Measurements from ENCODE around the gene SRGAP3.

The SRGAP3 gene

DNA sequence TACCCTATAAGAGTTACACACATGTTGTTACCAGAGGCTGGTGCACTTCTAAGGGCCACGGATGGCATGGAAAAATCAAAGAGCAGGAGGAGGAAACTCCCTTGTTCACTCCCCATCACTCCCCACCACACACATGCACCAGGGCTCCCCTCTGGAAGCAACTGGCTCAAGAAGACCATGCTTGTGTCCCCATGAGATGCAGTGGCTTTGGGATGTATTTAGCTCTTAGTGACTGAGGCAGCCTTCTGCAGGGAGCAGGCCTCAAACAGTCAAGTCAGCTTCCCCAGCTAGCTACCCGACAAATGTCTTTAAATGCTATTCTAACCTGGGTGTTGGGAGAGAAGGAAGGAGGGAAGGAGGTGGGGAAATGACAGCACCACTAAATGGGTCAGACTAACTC lies 253.2 kb downstream of the SRGAP3 start:
- H3K9ac ChIP-seq (ENCODE audit: low read depth, low read length, poor library complexity, severe bottlenecking), result no peak overlapping the region
- no peaks in the 10 kb centered on the region for H3K9me3 ChIP-seq (ENCODE audit: insufficient read depth, low read depth, low read length)
- H3K9me2 ChIP-seq (replicated peaks; ENCODE audit: low read depth, low read length), result no peaks in the 10 kb centered on the region
- H3F3A ChIP-seq (ENCODE audit: low read depth), result no peaks in the 10 kb centered on the region
- H3K36me3 ChIP-seq (ENCODE audit: insufficient read depth, low read length), result peaks cover 5% of the 10 kb centered on the region; the same call in 1 of the 2 replicates
- H3K4me2 ChIP-seq (ENCODE audit: low read depth, low read length, poor library complexity, severe bottlenecking), result no peak overlapping the region
- H3K27me3 ChIP-seq (ENCODE audit: insufficient read depth, low read length, poor library complexity, severe bottlenecking), result no peaks in the 10 kb centered on the region
- TF ChIP-seq, protein P1, sequence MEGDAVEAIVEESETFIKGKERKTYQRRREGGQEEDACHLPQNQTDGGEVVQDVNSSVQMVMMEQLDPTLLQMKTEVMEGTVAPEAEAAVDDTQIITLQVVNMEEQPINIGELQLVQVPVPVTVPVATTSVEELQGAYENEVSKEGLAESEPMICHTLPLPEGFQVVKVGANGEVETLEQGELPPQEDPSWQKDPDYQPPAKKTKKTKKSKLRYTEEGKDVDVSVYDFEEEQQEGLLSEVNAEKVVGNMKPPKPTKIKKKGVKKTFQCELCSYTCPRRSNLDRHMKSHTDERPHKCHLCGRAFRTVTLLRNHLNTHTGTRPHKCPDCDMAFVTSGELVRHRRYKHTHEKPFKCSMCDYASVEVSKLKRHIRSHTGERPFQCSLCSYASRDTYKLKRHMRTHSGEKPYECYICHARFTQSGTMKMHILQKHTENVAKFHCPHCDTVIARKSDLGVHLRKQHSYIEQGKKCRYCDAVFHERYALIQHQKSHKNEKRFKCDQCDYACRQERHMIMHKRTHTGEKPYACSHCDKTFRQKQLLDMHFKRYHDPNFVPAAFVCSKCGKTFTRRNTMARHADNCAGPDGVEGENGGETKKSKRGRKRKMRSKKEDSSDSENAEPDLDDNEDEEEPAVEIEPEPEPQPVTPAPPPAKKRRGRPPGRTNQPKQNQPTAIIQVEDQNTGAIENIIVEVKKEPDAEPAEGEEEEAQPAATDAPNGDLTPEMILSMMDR (conservative IDR thresholded peaks at IDR 0.05; ENCODE audit: low read length), result no peak
- no peak for TF ChIP-seq EZH2phosphoT487 (IDR thresholded peaks at IDR 0.05; ENCODE audit: borderline replicate concordance)
- H3K79me2 ChIP-seq (ENCODE audit: insufficient read depth, low read length), result no peaks in the 10 kb centered on the region
- no peaks in the 10 kb centered on the region for H3K4me1 ChIP-seq (ENCODE audit: insufficient read depth, low read length, poor library complexity, severe bottlenecking)
- no peak overlapping the region for H2AFZ ChIP-seq (ENCODE audit: low read length)
- no peak overlapping the region for H3K4me3 ChIP-seq (ENCODE audit: low read length, poor library complexity, severe bottlenecking)
- H4K20me1 ChIP-seq (ENCODE audit: insufficient read depth, low read length, poor library complexity, severe bottlenecking), result no peaks in the 10 kb centered on the region

DNA sequence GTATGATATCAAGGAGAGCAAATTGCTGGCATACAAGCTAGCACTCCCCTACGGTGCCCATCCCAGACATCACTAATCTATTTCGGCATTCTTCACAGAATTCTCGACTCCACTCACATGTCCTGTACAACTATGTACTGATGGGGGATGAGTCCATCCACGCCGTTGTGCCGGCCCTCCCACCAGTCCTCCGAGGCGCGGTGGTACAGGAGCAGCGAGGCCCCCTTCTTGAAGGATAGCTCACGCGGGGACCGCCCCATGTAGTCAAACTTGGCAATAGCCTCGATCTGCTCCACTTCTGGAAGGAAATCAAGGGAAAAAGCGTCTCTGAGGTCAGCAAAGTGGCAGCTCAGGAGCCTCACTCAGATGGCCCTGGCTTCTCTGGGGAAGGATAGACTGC lies 255.2 kb downstream of the SRGAP3 start:
- Histone ChIP-seq H3K4me1 (ENCODE audit: insufficient read depth, low read length, poor library complexity, severe bottlenecking) (no peaks in the 10 kb centered on the region), H3K27me3 (ENCODE audit: insufficient read depth, low read length, poor library complexity, severe bottlenecking) (no peaks in the 10 kb centered on the region), H3K4me2 (ENCODE audit: low read depth, low read length, poor library complexity, severe bottlenecking) (no peak overlapping the region), H3K79me2 (ENCODE audit: insufficient read depth, low read length) (no peaks in the 10 kb centered on the region), H3K9me3 (ENCODE audit: insufficient read depth, low read depth, low read length) (no peaks in the 10 kb centered on the region), H4K20me1 (ENCODE audit: insufficient read depth, low read length, poor library complexity, severe bottlenecking) (no peaks in the 10 kb centered on the region), H3K36me3 (ENCODE audit: insufficient read depth, low read length) (no peaks in the 10 kb centered on the region; the same call in 1 of the 2 replicates), H3K9me2 (replicated peaks; ENCODE audit: low read depth, low read length) (no peaks in the 10 kb centered on the region), H2AFZ (ENCODE audit: low read length) (no peak overlapping the region), H3K9ac (ENCODE audit: low read depth, low read length, poor library complexity, severe bottlenecking) (no peak overlapping the region), H3K4me3 (ENCODE audit: low read length, poor library complexity, severe bottlenecking) (no peak overlapping the region), H3F3A (ENCODE audit: low read depth) (no peaks in the 10 kb centered on the region)
- TF ChIP-seq, protein P1 (conservative IDR thresholded peaks at IDR 0.05; ENCODE audit: low read length), result no peak

DNA sequence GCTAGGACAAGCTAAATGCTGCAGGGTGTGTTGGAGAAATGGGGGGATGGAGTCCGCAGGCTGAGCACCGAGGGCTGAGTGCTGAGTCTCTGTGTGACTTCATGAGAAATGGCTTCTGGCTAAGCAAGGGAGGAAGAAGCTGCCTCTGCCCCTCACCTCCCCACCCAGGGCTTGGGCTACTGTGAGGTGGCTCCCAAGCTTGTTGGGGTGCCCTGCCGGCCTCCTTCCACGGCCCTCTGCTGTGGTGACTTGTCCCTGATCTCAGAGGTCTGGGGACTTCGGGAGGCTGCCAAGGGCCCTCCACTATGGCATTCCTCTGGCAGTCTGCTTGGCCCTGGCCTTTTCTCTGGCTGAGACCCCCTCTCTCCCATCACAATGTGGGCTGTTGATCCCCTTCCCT lies 256.1 kb downstream of the SRGAP3 start:
- H3K79me2 ChIP-seq (ENCODE audit: insufficient read depth, low read length), result no peaks in the 10 kb centered on the region
- H3K4me1 ChIP-seq (ENCODE audit: insufficient read depth, low read length, poor library complexity, severe bottlenecking), result no peaks in the 10 kb centered on the region
- no peaks in the 10 kb centered on the region for H3K9me3 ChIP-seq (ENCODE audit: insufficient read depth, low read depth, low read length)
- no peak overlapping the region for H3K9ac ChIP-seq (ENCODE audit: low read depth, low read length, poor library complexity, severe bottlenecking)
- H3K4me2 ChIP-seq (ENCODE audit: low read depth, low read length, poor library complexity, severe bottlenecking), result no peak overlapping the region
- H3K9me2 ChIP-seq (replicated peaks; ENCODE audit: low read depth, low read length), result no peaks in the 10 kb centered on the region
- no peaks in the 10 kb centered on the region for H4K20me1 ChIP-seq (ENCODE audit: insufficient read depth, low read length, poor library complexity, severe bottlenecking)
- H3K4me3 ChIP-seq (ENCODE audit: low read length, poor library complexity, severe bottlenecking), result no peak overlapping the region
- no peak for TF ChIP-seq EZH2phosphoT487 (IDR thresholded peaks at IDR 0.05; ENCODE audit: borderline replicate concordance)
- TF ChIP-seq, protein P1 (conservative IDR thresholded peaks at IDR 0.05; ENCODE audit: low read length), result no peak
- no peaks in the 10 kb centered on the region for H3F3A ChIP-seq (ENCODE audit: low read depth)
- H3K36me3 ChIP-seq (ENCODE audit: insufficient read depth, low read length), result no peaks in the 10 kb centered on the region; the same call in 1 of the 2 replicates
- H2AFZ ChIP-seq (ENCODE audit: low read length), result no peak overlapping the region
- H3K27me3 ChIP-seq (ENCODE audit: insufficient read depth, low read length, poor library complexity, severe bottlenecking), result no peaks in the 10 kb centered on the region

Data from Loucy (cell line).